Tibial artery (tissue), 4 donors: ENCODE results near the gene MUC6.

Source experiments
- DNase-seq, 2 donors: peaks; one replicate each; pipeline ENCODE4 v3.0.0-alpha.2; 2019
- H3K27ac ChIP-seq, 2 donors: fragments of 200-600 bp; sonication (generic) in 1 of 2; 1 replicate in 1 of 2; 2 replicates in 1 of 2; pipeline ENCODE4 v1.5.1; 2018 to 2019; ENCODE audit warnings: mild to moderate bottlenecking in 1 of 2
- H3K27me3 ChIP-seq, 2 donors: fragments of 200-600 bp; sonication (generic) in 1 of 2; one replicate each; pipeline versions ENCODE4 v1.5.1 to v1.6.0; 2016 to 2019
- H3K36me3 ChIP-seq, 3 donors: fragments of 200-600 bp; sonication (generic) in 2 of 3; one replicate each; pipeline ENCODE4 v1.5.1; 2016 to 2019; ENCODE audit warnings: mild to moderate bottlenecking in 2 of 3
- H3K4me1 ChIP-seq, 4 donors: fragments of 200-600 bp; sonication (generic) in 2 of 4; 1 replicate in 3 of 4; 2 replicates in 1 of 4; pipeline ENCODE4 v1.5.1; 2016 to 2019
- H3K4me3 ChIP-seq, 2 donors: fragments of 200-600 bp; sonication (generic) in 1 of 2; 1 replicate in 1 of 2; 2 replicates in 1 of 2; pipeline ENCODE4 v1.5.1; 2018 to 2019; ENCODE audit warnings: mild to moderate bottlenecking in 2 of 2
- H3K9me3 ChIP-seq, 3 donors: fragments of 200-600 bp; sonication (generic) in 1 of 3; one replicate each; pipeline ENCODE4 v1.5.1; 2016 to 2019
- intact Hi-C: fragments of 100-400 bp; cut with DNase I; formaldehyde crosslinking; loops from one replicate; pipeline ENCODE4 v1.15.0; 2023; ENCODE audit warnings: low total_unique reads
- TF ChIP-seq, protein P1 (sequence below), 2 experiments: fragments of 200-600 bp in 1 of 2; fragments of 450-650 bp in 1 of 2; IDR thresholded peaks; one replicate each; pipeline ENCODE4 v1.5.1; 2017 to 2019; ENCODE audit warnings: antibody characterized with exemption in 2 of 2, mild to moderate bottlenecking in 1 of 2, moderate library complexity in 1 of 2

Gene MUC6

GRCh38 chr11:1077033-1077416 lies 40.5 kb upstream of the MUC6 start:
- TF ChIP-seq, protein P1, sequence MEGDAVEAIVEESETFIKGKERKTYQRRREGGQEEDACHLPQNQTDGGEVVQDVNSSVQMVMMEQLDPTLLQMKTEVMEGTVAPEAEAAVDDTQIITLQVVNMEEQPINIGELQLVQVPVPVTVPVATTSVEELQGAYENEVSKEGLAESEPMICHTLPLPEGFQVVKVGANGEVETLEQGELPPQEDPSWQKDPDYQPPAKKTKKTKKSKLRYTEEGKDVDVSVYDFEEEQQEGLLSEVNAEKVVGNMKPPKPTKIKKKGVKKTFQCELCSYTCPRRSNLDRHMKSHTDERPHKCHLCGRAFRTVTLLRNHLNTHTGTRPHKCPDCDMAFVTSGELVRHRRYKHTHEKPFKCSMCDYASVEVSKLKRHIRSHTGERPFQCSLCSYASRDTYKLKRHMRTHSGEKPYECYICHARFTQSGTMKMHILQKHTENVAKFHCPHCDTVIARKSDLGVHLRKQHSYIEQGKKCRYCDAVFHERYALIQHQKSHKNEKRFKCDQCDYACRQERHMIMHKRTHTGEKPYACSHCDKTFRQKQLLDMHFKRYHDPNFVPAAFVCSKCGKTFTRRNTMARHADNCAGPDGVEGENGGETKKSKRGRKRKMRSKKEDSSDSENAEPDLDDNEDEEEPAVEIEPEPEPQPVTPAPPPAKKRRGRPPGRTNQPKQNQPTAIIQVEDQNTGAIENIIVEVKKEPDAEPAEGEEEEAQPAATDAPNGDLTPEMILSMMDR (IDR thresholded peaks at IDR 0.05): no peak
- Histone ChIP-seq H3K4me3 (no peak overlapping the region), H3K27ac (no peak overlapping the region), H3K27me3 (peaks cover 0 to 47% of the 10 kb centered on the region in 2 donors), H3K4me1 (peaks cover 0 to 8% (median 0%) of the 10 kb centered on the region in 4 donors), H3K9me3 (no peaks in the 10 kb centered on the region), H3K36me3 (no peaks in the 10 kb centered on the region)
- intact Hi-C loops: no loop called here
- DNase-seq: peak in 1 of 2 donors; percentile 62

- Histone ChIP-seq H3K9me3 (no peaks in the 10 kb centered on the region), H3K27me3 (peaks cover 0 to 50% of the 10 kb centered on the region in 2 donors), H3K27ac (no peak overlapping the region), H3K36me3 (no peaks in the 10 kb centered on the region), H3K4me3 (no peak overlapping the region), H3K4me1 (peaks cover 0 to 8% (median 0%) of the 10 kb centered on the region in 4 donors)
- DNase-seq: peak in 1 of 2 donors; percentile 40
- intact Hi-C loops: no loop called here
- TF ChIP-seq, protein P1 (IDR thresholded peaks at IDR 0.05): no peak
Measured at GRCh38 chr11:1076061-1076665, 39.6 kb upstream of the MUC6 start.

- TF ChIP-seq, protein P1 (IDR thresholded peaks at IDR 0.05): no peak
- DNase-seq: peak; percentile 8 to 35
- H3K36me3 ChIP-seq: no peaks in the 10 kb centered on the region
- peaks cover 0 to 8% (median 0%) of the 10 kb centered on the region in 4 donors for H3K4me1 ChIP-seq
- no peaks in the 10 kb centered on the region for H3K9me3 ChIP-seq
- intact Hi-C loops: no loop called here
- H3K27ac ChIP-seq: no peak overlapping the region
- peaks cover 0 to 54% of the 10 kb centered on the region in 2 donors for H3K27me3 ChIP-seq
- no peak overlapping the region for H3K4me3 ChIP-seq
Measured at GRCh38 chr11:1075341-1075911, 38.9 kb upstream of the MUC6 start.

DNA sequence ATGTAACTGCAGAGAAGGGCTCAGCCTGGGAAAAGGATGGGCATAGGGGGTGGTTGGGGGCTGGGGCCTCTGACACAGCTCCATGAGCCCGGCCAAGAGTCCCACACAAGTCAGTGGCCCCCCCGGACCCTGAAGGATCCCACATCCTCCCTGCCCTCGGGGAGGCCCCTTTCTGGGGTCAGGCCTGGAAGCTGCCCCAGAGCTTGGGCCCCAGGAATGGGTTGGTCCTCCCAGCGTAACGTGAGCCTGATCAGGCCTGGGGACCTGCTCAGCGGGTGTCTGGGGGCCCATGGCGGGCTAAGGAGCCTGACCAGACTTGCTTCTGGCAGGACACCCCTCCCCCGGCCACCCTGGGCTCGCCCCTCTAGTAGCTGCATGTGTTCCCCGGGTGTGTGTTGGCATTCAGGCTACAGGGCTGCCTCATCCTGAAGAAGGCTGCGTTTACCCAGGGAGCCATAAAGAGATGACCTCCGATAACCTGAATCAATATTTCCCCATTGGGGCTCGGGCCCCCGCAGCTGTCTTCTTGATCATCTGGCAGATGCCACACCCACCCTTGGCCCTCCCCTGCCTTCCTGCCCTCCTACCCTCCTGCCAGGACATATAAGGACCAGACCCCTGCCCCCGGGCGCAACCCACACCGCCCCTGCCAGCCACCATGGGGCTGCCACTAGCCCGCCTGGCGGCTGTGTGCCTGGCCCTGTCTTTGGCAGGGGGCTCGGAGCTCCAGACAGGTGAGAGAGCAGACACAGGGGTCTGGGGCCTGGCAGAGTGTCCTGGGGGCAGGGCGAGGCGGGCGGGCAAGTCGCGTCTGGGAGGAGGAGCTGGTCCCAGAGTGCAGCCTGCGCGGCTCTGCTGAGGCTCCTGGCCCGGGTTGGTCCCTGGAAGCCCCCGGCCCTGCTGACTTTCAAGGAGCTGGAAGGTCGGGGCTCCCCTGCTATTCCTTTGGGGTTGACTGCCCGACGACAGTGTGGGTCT lies 38.0 kb upstream of the MUC6 start, which contains the start of gene MUC2:
Gene MUC2, plus strand, starts transcription at position 631 of the 978 bp plus-strand sequence.
- peak; percentile 15 to 58 for DNase-seq
- no peak within 1 kb of the TSS for H3K4me3 ChIP-seq
- H3K36me3 ChIP-seq: no peaks in the 10 kb centered on the region
- no peaks in the 10 kb centered on the region for H3K9me3 ChIP-seq
- peaks cover 0 to 8% (median 0%) of the 10 kb centered on the region in 4 donors for H3K4me1 ChIP-seq
- peaks cover 0 to 54% of the 10 kb centered on the region in 2 donors for H3K27me3 ChIP-seq
- TF ChIP-seq, protein P1 (IDR thresholded peaks at IDR 0.05): no peak
- intact Hi-C loops: no loop called here
- H3K27ac ChIP-seq: no peak within 1 kb of the TSS

DNA sequence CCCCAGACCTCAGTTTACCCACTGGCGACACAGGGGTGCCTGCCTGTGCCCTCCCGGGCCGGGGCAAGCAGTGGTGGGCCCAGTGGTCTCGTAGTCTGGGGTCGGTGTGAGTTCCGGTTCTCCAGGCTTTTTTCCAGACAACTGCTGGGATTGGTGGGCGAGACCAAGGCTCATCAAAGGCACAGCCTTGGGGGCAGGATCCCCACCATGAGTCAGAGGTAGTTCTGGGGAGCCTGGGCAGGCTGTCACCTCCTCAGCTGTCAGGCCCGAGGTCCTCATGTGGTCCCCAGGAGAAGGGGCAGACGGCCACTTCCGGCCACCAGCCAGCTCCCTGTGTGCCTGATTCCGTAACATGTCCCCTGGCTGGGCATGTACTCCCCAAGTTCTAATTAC lies 37.3 kb upstream of the MUC6 start:
- no peak overlapping the region for H3K27ac ChIP-seq
- H3K9me3 ChIP-seq: no peaks in the 10 kb centered on the region
- no peak overlapping the region for H3K4me3 ChIP-seq
- peak; percentile 12 to 54 for DNase-seq
- TF ChIP-seq, protein P1 (IDR thresholded peaks at IDR 0.05): no peak
- peaks cover 0 to 8% (median 0%) of the 10 kb centered on the region in 4 donors for H3K4me1 ChIP-seq
- intact Hi-C loops: no loop called here
- H3K27me3 ChIP-seq: peaks cover 0 to 58% of the 10 kb centered on the region in 2 donors
- H3K36me3 ChIP-seq: no peaks in the 10 kb centered on the region
